ENCODE data around the gene DHRS3.

The DHRS3 gene

GRCh38 chr1:12615865-12616708 lies 1.9 kb downstream of the DHRS3 start:
- no peak for DNase-seq

- no peak for DNase-seq
Observed at GRCh38 chr1:12615159-12615864, 2.7 kb downstream of the DHRS3 start.

- DNase-seq = no peak
Observed at GRCh38 chr1:12614402-12615158, 3.4 kb downstream of the DHRS3 start.

- no peak for DNase-seq
Observed at GRCh38 chr1:12613180-12613579, 4.8 kb downstream of the DHRS3 start.

GRCh38 chr1:12610941-12611340 lies 7.1 kb downstream of the DHRS3 start:
- no peak for DNase-seq

- no peak for DNase-seq
Observed at GRCh38 chr1:12610305-12610935, 7.6 kb downstream of the DHRS3 start.

- no peak for DNase-seq
Observed at GRCh38 chr1:12609469-12610003, 8.5 kb downstream of the DHRS3 start.

- no peak for DNase-seq
Observed at GRCh38 chr1:12608311-12608957, 9.6 kb downstream of the DHRS3 start.

- DNase-seq = no peak
Observed at GRCh38 chr1:12607263-12607662, 10.7 kb downstream of the DHRS3 start.

GRCh38 chr1:12604986-12605385 lies 13.0 kb downstream of the DHRS3 start:
- no peak for DNase-seq

GRCh38 chr1:12604114-12604874 lies 13.7 kb downstream of the DHRS3 start:
- DNase-seq = no peak

GRCh38 chr1:12603224-12603623 lies 14.8 kb downstream of the DHRS3 start:
- no peak for DNase-seq

GRCh38 chr1:12602659-12603024 lies 15.4 kb downstream of the DHRS3 start:
- no peak for DNase-seq

GRCh38 chr1:12601700-12602658 lies 16.0 kb downstream of the DHRS3 start:
- no peak for DNase-seq

- no peak for DNase-seq
Observed at GRCh38 chr1:12600880-12601633, 17.0 kb downstream of the DHRS3 start.

- no peak for DNase-seq
Observed at GRCh38 chr1:12600335-12600734, 17.7 kb downstream of the DHRS3 start.

GRCh38 chr1:12599657-12600056 lies 18.4 kb downstream of the DHRS3 start:
- no peak for DNase-seq

- no peak for DNase-seq
Observed at GRCh38 chr1:12598974-12599373, 19.0 kb downstream of the DHRS3 start.

- DNase-seq = no peak
Observed at GRCh38 chr1:12597792-12598191, 20.2 kb downstream of the DHRS3 start.
